GM12878 (cell line): ENCODE measurements around the gene PNLIPRP2. TPM values are rescaled to one million over a fixed set of nuclear protein-coding genes. Genes with fewer than 3 reads are reported as not detected.

Experiments used
- ATAC-seq: fragments of 200-7000 bp; cut with Tn5 transposase; 3 replicates; pipeline ENCODE4 v1.9.1; 2020; ENCODE audit warnings: mild to moderate bottlenecking, moderate library complexity
- BruUV-seq: library from RNA; stranded (reverse); fragments of 400-500 nt; replicated peaks from 2 replicates; lab custom pipeline; 2021; lab: Mats Ljungman, UMichigan
- CTCF ChIA-PET: fragments of 300-600 bp; sonication (Branson Sonifier 250); formaldehyde crosslinking; extraction: SDS; loops from one replicate; lab custom pipeline; 2021; ENCODE audit warnings: inconsistent platforms; lab: Yijun Ruan, JAX
- POLR2A ChIA-PET: fragments of 350-600 bp; formaldehyde crosslinking; extraction: SDS; loops from one replicate; lab custom pipeline; 2021; ENCODE audit warnings: inconsistent platforms; lab: Charles Lee
- RAD21 ChIA-PET: fragments of 300-600 bp; sonication (Branson Sonifier 250); formaldehyde crosslinking; loops from one replicate; lab custom pipeline; 2023; ENCODE audit warnings: antibody characterized with exemption; ENCODE audit not compliant: unreplicated experiment; lab: Charles Lee
- SMC1A ChIA-PET: fragments of 300-600 bp; sonication (Branson Sonifier 250); formaldehyde crosslinking; loops from one replicate; lab custom pipeline; 2023; ENCODE audit not compliant: unreplicated experiment, uncharacterized antibody; lab: Charles Lee
- DNase-seq: peaks from one replicate; pipeline ENCODE4 v3.0.0-alpha.2; 2011; ENCODE audit warnings: low read depth, low spot score
- FAIRE-seq: peaks from 3 replicates; lab custom pipeline; 2011; peaks lifted over from hg19 to GRCh38; lab: Jason Lieb, UNC
- H2AFZ ChIP-seq: 2 replicates; pipeline ENCODE4 v1.6.0; 2011; ENCODE audit warnings: low read depth, low read length, control low read depth; ENCODE audit not compliant: control insufficient read depth
- H3K27ac ChIP-seq: 2 replicates; pipeline ENCODE4 v1.5.1; 2011; ENCODE audit warnings: control low read depth; ENCODE audit not compliant: control insufficient read depth, insufficient read depth
- H3K27me3 ChIP-seq, 2 experiments: replicated peaks in 1 of 2; 2 replicates each; pipeline versions ENCODE4 v1.6.0 to v1.6.1; 2011; ENCODE audit warnings: low read length in 1 of 2; ENCODE audit not compliant: control insufficient read depth in 2 of 2, insufficient read depth in 2 of 2
- H3K36me3 ChIP-seq, 2 experiments: 2 replicates each; pipeline ENCODE4 v1.5.1; 2011; ENCODE audit warnings: low read length in 1 of 2; ENCODE audit not compliant: control insufficient read depth in 2 of 2, insufficient read depth in 2 of 2
- H3K4me1 ChIP-seq: 2 replicates; pipeline ENCODE4 v1.6.1; 2011; ENCODE audit warnings: mild to moderate bottlenecking, low read length, moderate library complexity, mixed read lengths; ENCODE audit not compliant: control insufficient read depth, insufficient read depth
- H3K4me2 ChIP-seq: 2 replicates; pipeline ENCODE4 v1.6.0; 2011; ENCODE audit warnings: control low read depth; ENCODE audit not compliant: control insufficient read depth, insufficient read depth
- H3K4me3 ChIP-seq: fragments of 200-600 bp; sonication (generic); 2 replicates; pipeline ENCODE4 v1.5.1; 2016
- H3K79me2 ChIP-seq: 2 replicates; pipeline ENCODE4 v1.6.0; 2011; ENCODE audit warnings: low read length; ENCODE audit not compliant: control insufficient read depth, insufficient read depth
- H3K9ac ChIP-seq: 2 replicates; pipeline ENCODE4 v1.8.0; 2011; ENCODE audit warnings: low read length, control low read depth, mixed read lengths; ENCODE audit not compliant: control insufficient read depth, insufficient read depth
- H3K9me3 ChIP-seq: replicated peaks from 3 replicates; pipeline ENCODE4 v1.5.1; 2011; ENCODE audit warnings: mild to moderate bottlenecking, low read length; ENCODE audit not compliant: control insufficient read depth, insufficient read depth
- H4K20me1 ChIP-seq: 2 replicates; pipeline ENCODE4 v1.6.0; 2011; ENCODE audit not compliant: control insufficient read depth, insufficient read depth
- BACH1 ChIP-seq: fragments of 450-650 bp; IDR thresholded peaks from 2 replicates; pipeline ENCODE4 v1.6.1; 2017; ENCODE audit warnings: mild to moderate bottlenecking, borderline replicate concordance
- BCLAF1 ChIP-seq: fragments of 450-650 bp; IDR thresholded peaks from 2 replicates; pipeline ENCODE4 v1.6.1; 2017; ENCODE audit warnings: antibody characterized with exemption, mild to moderate bottlenecking, moderate library complexity
- E2F4 ChIP-seq: IDR thresholded peaks from 2 replicates; pipeline ENCODE4 v1.6.1; 2012; ENCODE audit warnings: low read depth, low read length, improper control_type of control experiment
- EED ChIP-seq: sonication (generic); IDR thresholded peaks from 2 replicates; pipeline ENCODE4 v1.6.1; 2016; ENCODE audit warnings: antibody characterized with exemption, low read depth
- HSF1 ChIP-seq: fragments of 150-350 bp; IDR thresholded peaks from 2 replicates; pipeline ENCODE4 v1.6.1; 2014; ENCODE audit warnings: mild to moderate bottlenecking, low read depth, low read length
- LARP7 ChIP-seq: fragments of 450-650 bp; IDR thresholded peaks from 2 replicates; pipeline ENCODE4 v1.6.1; 2017; ENCODE audit warnings: mild to moderate bottlenecking
- MTA3 ChIP-seq: IDR thresholded peaks from 2 replicates; pipeline ENCODE4 v1.6.1; 2012; ENCODE audit warnings: low read length, inconsistent platforms, borderline replicate concordance
- PKNOX1 ChIP-seq: fragments of 450-650 bp; IDR thresholded peaks from 2 replicates; pipeline ENCODE4 v1.6.1; 2016; ENCODE audit warnings: mild to moderate bottlenecking
- PML ChIP-seq: IDR thresholded peaks from 2 replicates; pipeline ENCODE4 v1.6.1; 2012; ENCODE audit warnings: low read length, inconsistent platforms
- RAD21 ChIP-seq: IDR thresholded peaks from 2 replicates; pipeline ENCODE4 v1.6.1; 2011; ENCODE audit warnings: mild to moderate bottlenecking, low read depth, low read length, moderate library complexity; ENCODE audit not compliant: insufficient read depth
- ZBTB11 ChIP-seq: fragments of 450-650 bp; formaldehyde crosslinking; IDR thresholded peaks from 2 replicates; pipeline ENCODE4 v1.5.0; 2022; ENCODE audit warnings: mild to moderate bottlenecking, missing genetic modification characterization
- WGBS: methylation state at CpG from one replicate; pipeline ENCODE4 v1.1.6; 2016; ENCODE audit warnings: low lambda C conversion rate; ENCODE audit not compliant: insufficient replicate concordance, insufficient coverage; ENCODE audit errors: missing lambda C conversion rate; 5-methylcytosine and 5-hydroxymethylcytosine counted together
- in situ Hi-C: fragments of 300-500 bp; cut with MboI; formaldehyde crosslinking; loops from 9 replicates; pipeline ENCODE4 v1.14.3; 2018; ENCODE audit warnings: mixed read lengths
- intact Hi-C: fragments of 100-400 bp; cut with micrococcal nuclease; formaldehyde crosslinking; loops from one replicate; pipeline ENCODE4 v1.14.2; 2022; ENCODE audit not compliant: unreplicated experiment
- polyA plus RNA-seq, 11 experiments: library from polyadenylated mRNA; depleted of rRNA in 4 of 11; unstranded in 6 of 11; stranded (reverse) in 5 of 11; fragments of >200 nt; fragmentation: Nextera tagmentation in 4 of 11; fragmentation: Illumina TruSeq in 1 of 11; extraction: Ambion mirVana in 4 of 11; extraction: Trizol in 1 of 11; gene quantifications; 1 replicate in 1 of 11; 2 replicates in 10 of 11; pipeline versions ENCODE4 v1.2.1 to v1.2.3, GENCODE V29; 2011 to 2016; ENCODE audit warnings: inconsistent platforms in 2 of 11, missing spikeins in 2 of 11, low read depth in 1 of 11
- total RNA-seq, 4 experiments: library from RNA; depleted of rRNA in 3 of 4; stranded (reverse); fragments of >200 nt in 3 of 4; fragmentation: Illumina TruSeq in 1 of 4; extraction: Trizol in 1 of 4; gene quantifications; 2 replicates each; pipeline versions ENCODE4 v1.2.1 to v1.2.3, GENCODE V29; 2013 to 2021

The PNLIPRP2 gene
- total and polyA plus RNA-seq, 10 of the 15 experiments (the other 5 are each of a cell fraction or from before 2014, with no cell fraction given), result 0.33 TPM; not detected in 9

GRCh38 chr10:116692225-116692624, 71.5 kb downstream of the PNLIPRP2 start:
- Histone ChIP-seq H3K9me3 (no peaks in the 10 kb centered on the region), H3K27ac (no peak overlapping the region), H3K4me2 (no peak overlapping the region), H3K36me3 (no peaks in the 10 kb centered on the region), H4K20me1 (no peaks in the 10 kb centered on the region), H3K4me1 (no peaks in the 10 kb centered on the region), H3K79me2 (no peaks in the 10 kb centered on the region), H3K4me3 (no peak overlapping the region), H3K9ac (no peak overlapping the region), H2AFZ (no peak overlapping the region), H3K27me3 (no peaks in the 10 kb centered on the region)
- no TSS peak for BruUV-seq
- 24% methylated on average over 8 of the region's 8 CpGs for WGBS
- SMC1A ChIA-PET, result no interaction called here
- TF ChIP-seq ZBTB11 (no peak), BACH1 (no peak), EED (no peak), E2F4 (no peak), RAD21 (no peak), PML (no peak), BCLAF1 (no peak), PKNOX1 (no peak), MTA3 (no peak), HSF1 (no peak), LARP7 (no peak)
- DNase-seq (no peak), ATAC-seq (no peak), FAIRE-seq (no peak)
- RAD21 ChIA-PET, result no interaction called here
- CTCF ChIA-PET, result interaction anchor here (1.0 to 2.2 kb wide), 3 partner anchors 11 to 483 kb away, joined by 4 to 7 read pairs (median 4); no protein-coding TSS in a partner anchor
- POLR2A ChIA-PET, result no interaction called here
- in situ Hi-C loops (no loop called here), intact Hi-C loops (no loop called here)
